ENCODE results near the gene DHRSX.
"Not testable (repeated sequence)": the region's sequence is repeated elsewhere in the genome, so short reads cannot be mapped to it uniquely, and the experiment has no call there.

Gene DHRSX

GRCh38 chrX:2231570-2232192, 269.1 kb downstream of the DHRSX start:
- H3K9me3 ChIP-seq (ENCODE audit: control insufficient read depth in 1 of 2, low read length in 2 of 2) = no peaks in the 10 kb centered on the region
- no peaks in the 10 kb centered on the region for H3K27me3 ChIP-seq (ENCODE audit: low read depth, low read length)
- H3K4me1 ChIP-seq (ENCODE audit: control insufficient read depth in 1 of 2, insufficient read depth in 2 of 2, low read length in 2 of 2) = no peaks in the 10 kb centered on the region
- no peak overlapping the region for H3K27ac ChIP-seq (ENCODE audit: low read length)
- no peak overlapping the region for H3K4me3 ChIP-seq (ENCODE audit: low read depth in 1 of 2, low read length in 2 of 2)
- H3K36me3 ChIP-seq (ENCODE audit: control insufficient read depth in 1 of 2, insufficient read depth in 2 of 2, low read length in 2 of 2) = peaks cover 5 to 17% of the 10 kb centered on the region in 2 donors

GRCh38 chrX:2230457-2230856, 270.3 kb downstream of the DHRSX start:
- Histone ChIP-seq H3K4me1 (ENCODE audit: control insufficient read depth in 1 of 2, insufficient read depth in 2 of 2, low read length in 2 of 2) (no peaks in the 10 kb centered on the region), H3K9me3 (ENCODE audit: control insufficient read depth in 1 of 2, low read length in 2 of 2) (no peaks in the 10 kb centered on the region), H3K27ac (ENCODE audit: low read length) (no peak overlapping the region), H3K4me3 (ENCODE audit: low read depth in 1 of 2, low read length in 2 of 2) (no peak overlapping the region), H3K27me3 (ENCODE audit: low read depth, low read length) (no peaks in the 10 kb centered on the region), H3K36me3 (ENCODE audit: control insufficient read depth in 1 of 2, insufficient read depth in 2 of 2, low read length in 2 of 2) (peaks cover 5 to 17% of the 10 kb centered on the region in 2 donors)

DNA sequence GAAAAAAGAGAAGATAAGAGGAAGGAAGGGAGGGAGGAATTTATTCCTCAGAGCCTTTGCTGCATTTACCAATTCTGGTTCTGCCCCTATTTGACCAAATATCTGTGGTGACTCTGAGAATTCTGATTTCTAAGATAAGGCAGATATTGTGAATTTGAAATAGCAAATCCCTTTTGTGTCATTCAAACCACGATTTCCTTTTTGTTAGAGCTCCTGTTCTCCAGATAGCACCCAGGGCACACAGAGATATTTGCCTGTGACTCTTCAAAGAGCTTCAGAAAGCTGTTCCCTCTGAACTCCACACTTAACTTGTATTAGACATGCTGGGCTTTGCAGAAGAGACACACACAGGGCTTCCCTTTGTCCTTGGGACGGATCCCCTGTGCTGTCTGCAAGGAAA, 272.2 kb downstream of the DHRSX start:
- Histone ChIP-seq H3K4me3 (ENCODE audit: low read depth in 1 of 2, low read length in 2 of 2) (no peak overlapping the region), H3K4me1 (ENCODE audit: control insufficient read depth in 1 of 2, insufficient read depth in 2 of 2, low read length in 2 of 2) (no peaks in the 10 kb centered on the region)

DNA sequence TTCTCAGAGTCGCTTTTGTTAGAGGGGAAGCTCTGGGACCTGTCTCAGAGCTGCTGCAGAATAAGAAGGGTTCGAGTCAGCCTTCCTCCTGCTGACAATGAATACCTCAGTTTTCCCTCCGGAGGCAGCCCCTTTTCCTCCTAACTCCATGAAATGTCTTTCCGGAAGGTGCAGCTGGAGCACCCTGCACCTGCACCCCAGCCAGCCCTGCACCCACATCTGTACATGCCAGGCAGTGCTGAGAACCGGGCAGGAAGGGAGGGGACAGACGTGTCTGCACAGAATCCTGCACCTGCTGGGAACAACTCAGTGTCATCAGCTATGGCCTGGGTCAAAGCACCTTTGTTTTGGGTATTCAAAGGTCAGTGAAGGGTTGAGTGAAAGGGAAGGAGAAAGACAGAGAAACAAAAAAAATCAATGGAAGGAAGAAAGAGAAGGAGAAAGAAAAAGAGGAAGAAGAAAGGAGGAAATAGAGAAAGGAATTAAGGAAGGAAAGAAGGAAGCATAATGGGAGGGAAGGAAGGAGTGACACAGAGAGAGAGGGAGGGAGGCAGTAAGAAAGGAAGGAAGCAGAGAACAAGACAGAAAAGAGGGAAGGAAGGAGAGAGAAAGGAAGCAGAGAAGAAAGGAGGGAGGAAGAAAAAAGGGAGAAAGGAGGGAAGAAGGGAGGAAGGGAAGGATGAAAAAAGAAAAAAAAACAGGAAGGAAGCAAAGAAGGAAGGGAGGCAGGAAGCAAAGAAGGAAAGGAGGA, 273.7 kb downstream of the DHRSX start:
- H3K36me3 ChIP-seq (ENCODE audit: control insufficient read depth in 1 of 2, insufficient read depth in 2 of 2, low read length in 2 of 2) = peaks cover 9 to 42% of the 10 kb centered on the region in 2 donors
- peaks cover 0 to 7% of the 10 kb centered on the region in 2 donors for H3K9me3 ChIP-seq (ENCODE audit: control insufficient read depth in 1 of 2, low read length in 2 of 2)
- H3K27me3 ChIP-seq (ENCODE audit: low read depth, low read length) = no peaks in the 10 kb centered on the region
- H3K4me3 ChIP-seq (ENCODE audit: low read depth in 1 of 2, low read length in 2 of 2) = no peak overlapping the region
- no peak overlapping the region for H3K27ac ChIP-seq (ENCODE audit: low read length)
- H3K4me1 ChIP-seq (ENCODE audit: control insufficient read depth in 1 of 2, insufficient read depth in 2 of 2, low read length in 2 of 2) = no peaks in the 10 kb centered on the region

More for the DNA sequence above, 272.2 kb downstream of the DHRSX start:
- Histone ChIP-seq H3K36me3 (ENCODE audit: control insufficient read depth in 1 of 2, insufficient read depth in 2 of 2, low read length in 2 of 2) (peaks cover 9 to 28% of the 10 kb centered on the region in 2 donors), H3K9me3 (ENCODE audit: control insufficient read depth in 1 of 2, low read length in 2 of 2) (no peaks in the 10 kb centered on the region), H3K27me3 (ENCODE audit: low read depth, low read length) (no peaks in the 10 kb centered on the region), H3K27ac (ENCODE audit: low read length) (no peak overlapping the region)

DNA sequence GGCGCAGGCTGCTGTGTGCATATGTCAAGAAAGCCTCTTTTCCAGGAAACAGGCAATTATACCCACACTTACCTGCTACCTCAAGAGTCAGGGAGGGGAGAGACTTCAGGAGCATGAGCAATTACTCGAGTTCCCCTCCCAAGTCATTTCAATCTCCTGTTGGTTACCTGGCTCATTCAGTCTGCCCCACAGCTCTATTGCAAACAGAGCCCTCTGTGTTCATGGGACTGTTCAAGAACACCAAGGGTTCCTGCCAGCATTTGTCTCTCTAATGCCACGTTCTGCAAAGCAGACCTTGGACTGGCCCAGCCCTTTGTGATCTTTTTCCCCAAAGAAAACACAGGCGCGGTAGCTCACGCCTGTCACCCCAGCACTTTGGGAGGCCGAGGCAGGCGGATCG, 274.6 kb downstream of the DHRSX start:
- no peak overlapping the region for H3K27ac ChIP-seq (ENCODE audit: low read length)
- H3K4me1 ChIP-seq (ENCODE audit: control insufficient read depth in 1 of 2, insufficient read depth in 2 of 2, low read length in 2 of 2) = no peaks in the 10 kb centered on the region
- peaks cover 0 to 8% of the 10 kb centered on the region in 2 donors for H3K9me3 ChIP-seq (ENCODE audit: control insufficient read depth in 1 of 2, low read length in 2 of 2)
- no peak overlapping the region for H3K4me3 ChIP-seq (ENCODE audit: low read depth in 1 of 2, low read length in 2 of 2)
- H3K36me3 ChIP-seq (ENCODE audit: control insufficient read depth in 1 of 2, insufficient read depth in 2 of 2, low read length in 2 of 2) = peaks cover 11 to 51% of the 10 kb centered on the region in 2 donors
- no peaks in the 10 kb centered on the region for H3K27me3 ChIP-seq (ENCODE audit: low read depth, low read length)

DNA sequence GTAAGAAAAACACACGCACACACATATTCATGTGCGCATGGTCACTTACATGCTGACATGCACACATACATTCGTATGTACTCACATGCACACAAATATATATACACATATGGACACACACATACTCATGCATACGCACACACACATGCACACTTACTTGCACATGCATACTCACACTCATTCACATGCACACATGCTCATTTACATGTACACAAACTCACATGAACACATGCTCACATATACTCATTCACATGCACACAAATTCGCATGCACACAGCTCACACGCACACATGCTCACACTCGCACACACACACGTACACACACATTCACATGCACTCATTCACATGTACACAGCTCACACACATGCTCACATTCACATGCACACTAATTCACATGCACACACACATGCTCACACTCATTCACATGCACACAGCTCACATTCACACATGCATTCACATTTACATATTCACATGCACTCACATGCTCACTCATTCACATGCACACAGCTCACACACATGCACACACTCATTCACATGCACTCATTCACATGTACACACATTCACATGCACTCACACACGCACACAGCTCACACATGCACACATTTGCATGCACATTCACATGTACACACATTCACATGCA, 276.1 kb downstream of the DHRSX start:
- Histone ChIP-seq H3K4me1 (ENCODE audit: control insufficient read depth in 1 of 2, insufficient read depth in 2 of 2, low read length in 2 of 2) (no peaks in the 10 kb centered on the region), H3K27ac (ENCODE audit: low read length) (no peak overlapping the region), H3K36me3 (ENCODE audit: control insufficient read depth in 1 of 2, insufficient read depth in 2 of 2, low read length in 2 of 2) (peaks cover 24 to 56% of the 10 kb centered on the region in 2 donors), H3K27me3 (ENCODE audit: low read depth, low read length) (no peaks in the 10 kb centered on the region), H3K9me3 (ENCODE audit: control insufficient read depth in 1 of 2, low read length in 2 of 2) (peaks cover 12 to 23% of the 10 kb centered on the region in 2 donors), H3K4me3 (ENCODE audit: low read depth in 1 of 2, low read length in 2 of 2) (no peak overlapping the region)

- H3K4me1 ChIP-seq (ENCODE audit: control insufficient read depth in 1 of 2, insufficient read depth in 2 of 2, low read length in 2 of 2) = no peaks in the 10 kb centered on the region
- no peaks in the 10 kb centered on the region for H3K27me3 ChIP-seq (ENCODE audit: low read depth, low read length)
- H3K9me3 ChIP-seq (ENCODE audit: control insufficient read depth in 1 of 2, low read length in 2 of 2) = peaks cover 17 to 28% of the 10 kb centered on the region in 2 donors
- peaks cover 22 to 56% of the 10 kb centered on the region in 2 donors for H3K36me3 ChIP-seq (ENCODE audit: control insufficient read depth in 1 of 2, insufficient read depth in 2 of 2, low read length in 2 of 2)
- no peak overlapping the region for H3K27ac ChIP-seq (ENCODE audit: low read length)
- no peak overlapping the region for H3K4me3 ChIP-seq (ENCODE audit: low read depth in 1 of 2, low read length in 2 of 2)
Measured at GRCh38 chrX:2224161-2224560, 276.6 kb downstream of the DHRSX start.

DNA sequence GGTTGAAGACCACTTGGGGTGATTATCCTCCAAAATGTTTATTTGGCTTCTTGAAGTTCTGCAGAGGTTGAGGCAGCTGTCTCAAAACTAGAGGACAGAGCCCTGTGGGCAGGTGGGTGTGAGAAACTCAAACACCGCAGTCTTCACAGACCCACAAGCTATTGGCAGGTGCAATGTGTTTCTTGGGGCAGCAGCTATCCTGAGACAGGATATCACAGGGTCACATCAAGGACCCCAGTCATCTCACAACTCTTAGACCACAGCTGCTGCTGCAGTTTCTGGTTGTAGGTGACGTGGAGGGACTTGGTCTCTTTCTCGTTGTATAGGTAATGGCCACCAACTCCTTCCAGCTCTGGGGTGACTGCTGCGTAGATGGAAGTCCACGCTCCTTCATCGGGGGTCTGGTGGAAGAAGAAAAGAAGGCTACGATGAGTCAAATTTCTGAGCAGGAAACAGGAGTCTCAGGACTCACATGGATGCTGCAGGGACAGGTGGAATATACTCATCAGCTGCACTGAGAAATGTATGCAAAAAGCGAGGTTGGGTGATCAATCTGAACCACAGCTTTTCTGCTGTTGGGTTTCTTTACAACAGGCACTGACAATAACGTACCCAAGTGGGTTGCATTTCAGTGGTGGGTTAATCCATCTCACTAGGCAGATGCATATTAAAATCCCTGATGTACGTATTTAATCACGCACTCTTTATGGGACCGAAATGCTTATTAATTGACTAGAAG, 279.8 kb downstream of the DHRSX start:
- no peaks in the 10 kb centered on the region for H3K4me1 ChIP-seq (ENCODE audit: control insufficient read depth in 1 of 2, insufficient read depth in 2 of 2, low read length in 2 of 2)
- no peak overlapping the region for H3K4me3 ChIP-seq (ENCODE audit: low read depth in 1 of 2, low read length in 2 of 2)
- no peak overlapping the region for H3K27ac ChIP-seq (ENCODE audit: low read length)
- H3K36me3 ChIP-seq (ENCODE audit: control insufficient read depth in 1 of 2, insufficient read depth in 2 of 2, low read length in 2 of 2) = peaks cover 21 to 65% of the 10 kb centered on the region in 2 donors
- H3K9me3 ChIP-seq (ENCODE audit: control insufficient read depth in 1 of 2, low read length in 2 of 2) = peaks cover 17 to 43% of the 10 kb centered on the region in 2 donors
- H3K27me3 ChIP-seq (ENCODE audit: low read depth, low read length) = no peaks in the 10 kb centered on the region

DNA sequence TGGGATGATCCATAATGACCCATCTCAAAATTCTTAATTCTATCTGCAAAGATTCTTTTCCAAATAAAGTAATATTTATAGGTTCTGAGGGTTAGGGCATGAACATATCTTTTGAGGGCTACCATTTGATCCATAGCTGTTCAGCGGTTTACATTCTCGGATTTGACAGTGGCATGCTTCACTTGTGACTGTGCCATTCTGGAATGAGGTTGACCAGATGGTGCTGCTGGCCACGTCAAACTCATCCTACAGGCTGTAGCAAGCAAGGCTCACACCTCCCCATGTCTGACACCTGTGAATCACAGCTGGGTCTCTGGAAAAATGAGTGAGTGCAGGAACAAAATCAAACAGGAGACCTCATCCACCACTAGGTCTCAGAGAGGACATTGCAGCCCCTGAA, 280.5 kb downstream of the DHRSX start:
- Histone ChIP-seq H3K4me1 (ENCODE audit: control insufficient read depth in 1 of 2, insufficient read depth in 2 of 2, low read length in 2 of 2) (no peaks in the 10 kb centered on the region), H3K36me3 (ENCODE audit: control insufficient read depth in 1 of 2, insufficient read depth in 2 of 2, low read length in 2 of 2) (peaks cover 21 to 65% of the 10 kb centered on the region in 2 donors), H3K9me3 (ENCODE audit: control insufficient read depth in 1 of 2, low read length in 2 of 2) (peaks cover 17 to 46% of the 10 kb centered on the region in 2 donors), H3K4me3 (ENCODE audit: low read depth in 1 of 2, low read length in 2 of 2) (no peak overlapping the region), H3K27me3 (ENCODE audit: low read depth, low read length) (no peaks in the 10 kb centered on the region), H3K27ac (ENCODE audit: low read length) (no peak overlapping the region)

- H3K4me1 ChIP-seq (ENCODE audit: control insufficient read depth in 1 of 2, insufficient read depth in 2 of 2, low read length in 2 of 2); H3K27ac ChIP-seq (ENCODE audit: low read length); H3K4me3 ChIP-seq (ENCODE audit: low read depth in 1 of 2, low read length in 2 of 2); H3K27me3 ChIP-seq (ENCODE audit: low read depth, low read length): not testable (repeated sequence)
- Histone ChIP-seq H3K36me3 (ENCODE audit: control insufficient read depth in 1 of 2, insufficient read depth in 2 of 2, low read length in 2 of 2) (peaks cover 0 to 22% of the 10 kb centered on the region in 2 donors), H3K9me3 (ENCODE audit: control insufficient read depth in 1 of 2, low read length in 2 of 2) (peaks cover under 1 to 27% of the 10 kb centered on the region in 2 donors)
Measured at GRCh38 chrX:2214138-2214823, 286.5 kb downstream of the DHRSX start.
